Measurements from ENCODE around the gene CASK. TPM values are rescaled to one million over a fixed set of nuclear protein-coding genes. Genes with fewer than 3 reads are reported as not detected.
A peak's percentile ranks its signal among the peaks of the same experiment; 100 is the strongest.

The CASK gene
- total RNA-seq, 1 experiment from 2014 or later = 163 TPM

DNA sequence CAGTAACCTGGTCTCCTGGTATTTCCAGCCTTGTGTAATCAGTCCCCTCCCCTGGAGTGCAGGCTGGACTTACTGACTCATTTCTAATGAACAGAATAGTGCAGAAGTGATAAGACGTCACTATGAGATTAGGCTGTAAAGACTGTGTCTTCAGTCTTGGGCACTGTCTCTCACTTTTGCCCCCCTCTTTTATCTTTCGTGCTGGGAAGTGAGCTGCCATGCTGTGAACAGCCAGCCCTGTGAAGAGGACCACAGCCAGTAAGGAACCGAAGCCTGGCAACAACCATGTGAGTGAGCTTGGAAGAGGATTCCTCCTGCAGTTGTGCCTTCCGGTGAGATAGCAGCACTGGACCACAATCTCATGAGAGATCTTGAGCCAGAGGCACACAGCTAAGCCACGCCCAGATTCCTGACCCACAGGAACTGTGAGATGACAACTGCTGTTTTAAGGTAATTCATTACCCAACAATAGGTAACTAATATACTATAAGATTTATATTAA is 302.1 kb downstream of the CASK start:
- ChIA-PET CTCF (no interaction called here), POLR2A (no interaction called here)
- Histone ChIP-seq H3K36me3 (ENCODE audit: control insufficient read depth, insufficient read depth, low read length) (no peaks in the 10 kb centered on the region), H3K9me3 (no peaks in the 10 kb centered on the region), H3K4me3 (ENCODE audit: low read depth, low read length) (no peak overlapping the region), H3K4me1 (peaks cover 14% of the 10 kb centered on the region), H3K27me3 (replicated peaks; ENCODE audit: control insufficient read depth, insufficient read depth, low read length) (no peaks in the 10 kb centered on the region)
- DNase-seq = peak; percentile 68 to 77
- Mint-ChIP-seq H3K36me3 (ENCODE audit: insufficient read depth, unreplicated experiment) (peaks cover 20% of the 10 kb centered on the region), H3K4me3 (ENCODE audit: unreplicated experiment) (peak overlapping the region; percentile 66), H3K4me1 (ENCODE audit: low read depth, unreplicated experiment) (no peaks in the 10 kb centered on the region), H3K27ac (ENCODE audit: unreplicated experiment) (peak overlapping the region; percentile 87), H3K27me3 (ENCODE audit: insufficient read depth, unreplicated experiment) (no peaks in the 10 kb centered on the region), H3K9me3 (ENCODE audit: unreplicated experiment) (no peaks in the 10 kb centered on the region)
- BruUV-seq (replicated peaks) = no TSS peak
- intact Hi-C loops (cut with micrococcal nuclease; ENCODE audit: unreplicated experiment) = no loop called here
- TF ChIP-seq, protein P1, sequence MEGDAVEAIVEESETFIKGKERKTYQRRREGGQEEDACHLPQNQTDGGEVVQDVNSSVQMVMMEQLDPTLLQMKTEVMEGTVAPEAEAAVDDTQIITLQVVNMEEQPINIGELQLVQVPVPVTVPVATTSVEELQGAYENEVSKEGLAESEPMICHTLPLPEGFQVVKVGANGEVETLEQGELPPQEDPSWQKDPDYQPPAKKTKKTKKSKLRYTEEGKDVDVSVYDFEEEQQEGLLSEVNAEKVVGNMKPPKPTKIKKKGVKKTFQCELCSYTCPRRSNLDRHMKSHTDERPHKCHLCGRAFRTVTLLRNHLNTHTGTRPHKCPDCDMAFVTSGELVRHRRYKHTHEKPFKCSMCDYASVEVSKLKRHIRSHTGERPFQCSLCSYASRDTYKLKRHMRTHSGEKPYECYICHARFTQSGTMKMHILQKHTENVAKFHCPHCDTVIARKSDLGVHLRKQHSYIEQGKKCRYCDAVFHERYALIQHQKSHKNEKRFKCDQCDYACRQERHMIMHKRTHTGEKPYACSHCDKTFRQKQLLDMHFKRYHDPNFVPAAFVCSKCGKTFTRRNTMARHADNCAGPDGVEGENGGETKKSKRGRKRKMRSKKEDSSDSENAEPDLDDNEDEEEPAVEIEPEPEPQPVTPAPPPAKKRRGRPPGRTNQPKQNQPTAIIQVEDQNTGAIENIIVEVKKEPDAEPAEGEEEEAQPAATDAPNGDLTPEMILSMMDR (IDR thresholded peaks at IDR 0.05; ENCODE audit: insufficient read depth in 1 of 2, low read depth in 1 of 2, low read length in 1 of 2, severe bottlenecking in 1 of 2, unreplicated experiment in 1 of 2) = no peak

DNA sequence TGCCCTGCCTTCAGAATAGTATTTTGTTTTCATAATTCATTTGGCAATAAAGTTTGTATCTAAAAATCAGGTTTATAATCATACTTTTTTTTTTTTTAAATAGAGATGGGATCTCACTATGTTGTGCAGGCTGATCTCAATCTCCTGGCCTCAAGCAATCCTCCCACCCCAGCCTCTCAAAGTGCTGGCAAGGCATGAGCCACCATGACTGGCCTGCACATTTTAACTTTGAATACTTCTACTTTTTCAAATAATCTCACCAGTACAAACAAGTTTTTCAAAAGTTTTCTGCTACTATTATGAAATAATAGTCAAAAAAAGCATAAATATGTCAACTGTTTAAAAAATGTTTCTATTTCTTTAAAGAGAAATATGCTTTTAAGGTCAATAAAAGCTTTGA is 304.1 kb downstream of the CASK start:
- Mint-ChIP-seq H3K4me3 (ENCODE audit: unreplicated experiment) (no peak overlapping the region), H3K9me3 (ENCODE audit: unreplicated experiment) (no peaks in the 10 kb centered on the region), H3K36me3 (ENCODE audit: insufficient read depth, unreplicated experiment) (peaks cover under 1% of the 10 kb centered on the region), H3K4me1 (ENCODE audit: low read depth, unreplicated experiment) (no peaks in the 10 kb centered on the region), H3K27me3 (ENCODE audit: insufficient read depth, unreplicated experiment) (no peaks in the 10 kb centered on the region), H3K27ac (ENCODE audit: unreplicated experiment) (no peak overlapping the region)
- BruUV-seq (replicated peaks) = no TSS peak
- intact Hi-C loops (cut with micrococcal nuclease; ENCODE audit: unreplicated experiment) = no loop called here
- Histone ChIP-seq H3K4me1 (peaks cover 14% of the 10 kb centered on the region), H3K9me3 (no peaks in the 10 kb centered on the region), H3K36me3 (ENCODE audit: control insufficient read depth, insufficient read depth, low read length) (no peaks in the 10 kb centered on the region), H3K4me3 (ENCODE audit: low read depth, low read length) (no peak overlapping the region), H3K27me3 (replicated peaks; ENCODE audit: control insufficient read depth, insufficient read depth, low read length) (no peaks in the 10 kb centered on the region)
- DNase-seq = no peak
- TF ChIP-seq, protein P1 (IDR thresholded peaks at IDR 0.05; ENCODE audit: insufficient read depth in 1 of 2, low read depth in 1 of 2, low read length in 1 of 2, severe bottlenecking in 1 of 2, unreplicated experiment in 1 of 2) = no peak
- POLR2A ChIA-PET = no interaction called here
- CTCF ChIA-PET = no interaction called here

DNA sequence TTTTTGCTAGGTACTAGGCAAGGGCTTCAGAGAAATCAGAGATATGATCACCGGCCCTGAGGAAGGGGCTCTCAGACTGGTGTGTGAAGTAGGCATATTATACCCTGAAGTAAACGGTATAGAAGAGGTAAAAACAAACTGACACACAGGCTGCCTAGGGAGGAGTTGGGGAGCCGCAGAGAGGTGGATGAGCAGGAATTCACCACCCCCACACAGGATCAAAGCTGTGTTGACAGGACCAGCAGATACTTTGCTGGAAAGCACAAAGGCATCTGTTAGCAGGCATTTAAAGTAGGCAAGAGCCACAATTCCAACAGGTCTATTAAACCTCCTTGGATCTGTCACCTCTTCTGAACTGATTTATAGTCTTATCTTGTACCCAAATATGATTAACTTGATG is 306.4 kb downstream of the CASK start:
- no peaks in the 10 kb centered on the region for H3K36me3 ChIP-seq (ENCODE audit: control insufficient read depth, insufficient read depth, low read length)
- no peaks in the 10 kb centered on the region for H3K27me3 ChIP-seq (replicated peaks; ENCODE audit: control insufficient read depth, insufficient read depth, low read length)
- BruUV-seq (replicated peaks) = no TSS peak
- no peak for DNase-seq
- no peak overlapping the region for H3K27ac Mint-ChIP-seq (ENCODE audit: unreplicated experiment)
- intact Hi-C loops (cut with micrococcal nuclease; ENCODE audit: unreplicated experiment) = no loop called here
- CTCF ChIA-PET = no interaction called here
- TF ChIP-seq, protein P1 (IDR thresholded peaks at IDR 0.05; ENCODE audit: insufficient read depth in 1 of 2, low read depth in 1 of 2, low read length in 1 of 2, severe bottlenecking in 1 of 2, unreplicated experiment in 1 of 2) = no peak
- H3K4me1 ChIP-seq = peaks cover 12% of the 10 kb centered on the region
- H3K9me3 ChIP-seq = no peaks in the 10 kb centered on the region
- H3K4me3 Mint-ChIP-seq (ENCODE audit: unreplicated experiment) = no peak overlapping the region
- no peak overlapping the region for H3K4me3 ChIP-seq (ENCODE audit: low read depth, low read length)
- no peaks in the 10 kb centered on the region for H3K27me3 Mint-ChIP-seq (ENCODE audit: insufficient read depth, unreplicated experiment)
- H3K4me1 Mint-ChIP-seq (ENCODE audit: low read depth, unreplicated experiment) = no peaks in the 10 kb centered on the region
- POLR2A ChIA-PET = no interaction called here
- no peaks in the 10 kb centered on the region for H3K9me3 Mint-ChIP-seq (ENCODE audit: unreplicated experiment)
- no peaks in the 10 kb centered on the region for H3K36me3 Mint-ChIP-seq (ENCODE audit: insufficient read depth, unreplicated experiment)
